Measurements from ENCODE around the gene UBE2L6. TPM values are rescaled to one million over a fixed set of nuclear protein-coding genes. Genes with fewer than 3 reads are reported as not detected.
A peak's percentile ranks its signal among the peaks of the same experiment; 100 is the strongest.

UBE2L6 gene
- total and polyA plus RNA-seq, 2 of the 4 experiments (the other 2 are of a cell fraction), result 37.5 to 46.7 TPM

GRCh38 chr11:57530215-57530595 lies 37.3 kb downstream of the UBE2L6 start:
- 0% methylated on average over 3 of the region's 17 CpGs; no CpG with 5 or more reads in 1 of the 2 experiments for WGBS, 2 experiments (ENCODE audit: extremely low coverage in 2 of 2, insufficient read length in 1 of 2)
- Histone ChIP-seq H3K27ac (ENCODE audit: insufficient read depth, low read length) (peak overlapping the region; percentile 78), H2BK15ac (ENCODE audit: low read depth, low read length) (no peak overlapping the region; the same call in 2 of the 3 replicates), H2BK20ac (ENCODE audit: low read depth, low read length) (no peak overlapping the region), H3K79me1 (ENCODE audit: low read depth in 1 of 2, low read length in 2 of 2) (peaks cover 21 to 33% of the 10 kb centered on the region in 2 experiments), H3K23ac (ENCODE audit: low read depth, low read length) (peak overlapping the region; percentile 95), H2BK120ac (ENCODE audit: low read depth, low read length) (peak overlapping the region; percentile 48; the same call in 1 of the 2 replicates), H3K4me1 (ENCODE audit: control insufficient read depth, insufficient read depth, low read length) (peaks cover 5% of the 10 kb centered on the region; the same call in 1 of the 2 replicates), H3K4me3 (ENCODE audit: insufficient read depth, low read depth, low read length) (peak overlapping the region; percentile 80), H3K4ac (ENCODE audit: low read depth, low read length) (peak overlapping the region; percentile 91), H4K5ac (ENCODE audit: low read depth, low read length) (peak overlapping the region; percentile 76), H4K20me1 (ENCODE audit: insufficient read depth, low read length) (peaks cover 8% of the 10 kb centered on the region; the same call in 1 of the 2 replicates), H3K9me1 (ENCODE audit: insufficient read depth, low read length) (no peaks in the 10 kb centered on the region), H3K4me2 (ENCODE audit: low read depth, low read length) (peak overlapping the region; percentile 84), H3K9ac (ENCODE audit: low read depth, low read length) (peak overlapping the region; percentile 92), H2AFZ (replicated peaks; ENCODE audit: low read length, poor library complexity) (peak overlapping the region; percentile 100), H3K27me3 (ENCODE audit: control insufficient read depth, insufficient read depth, low read length) (no peaks in the 10 kb centered on the region), H2AK5ac (ENCODE audit: low read depth, low read length) (peak overlapping the region; percentile 93), H2BK5ac (ENCODE audit: low read depth, low read length, poor library complexity, severe bottlenecking) (peak overlapping the region; percentile 57), H4K91ac (ENCODE audit: insufficient read depth, low read depth, low read length) (peak overlapping the region; percentile 82), H3K56ac (ENCODE audit: extremely low read depth, insufficient read depth, low read length) (peak overlapping the region; percentile 84), H3K9me3 (ENCODE audit: control insufficient read depth, insufficient read depth, low read length) (no peaks in the 10 kb centered on the region), H3K14ac (replicated peaks; ENCODE audit: low read depth, low read length) (peak overlapping the region; percentile 98), H3K18ac (ENCODE audit: low read depth, low read length) (no peak overlapping the region), H4K8ac (ENCODE audit: low read depth in 2 of 2, low read length in 2 of 2) (peak overlapping the region; percentile 89 to 97), H3K36me3 (ENCODE audit: control insufficient read depth, insufficient read depth, low read length) (peaks cover 4% of the 10 kb centered on the region; the same call in 1 of the 2 replicates), H2AK9ac (replicated peaks; ENCODE audit: low read depth, low read length, poor library complexity) (peak overlapping the region; percentile 90)
- CTCF ChIA-PET, result interaction anchor here (0.9 to 1.5 kb wide), 2 partner anchors 35 to 72 kb away, joined by 3 read pairs; no protein-coding TSS in a partner anchor
- DNase-seq (no peak), ATAC-seq (ENCODE audit: low read depth) (peak; percentile 33)
- POLR2A ChIA-PET (ENCODE audit: unreplicated experiment), result interaction anchor here (0.7 kb wide), 1 partner anchor 115 kb away, joined by 4 read pairs; no protein-coding TSS in a partner anchor
- intact Hi-C loops (cut with micrococcal nuclease), result no loop called here
- dilution Hi-C loops (cut with HindIII; ENCODE audit: low sequenced_read_pairs, unreplicated experiment), result no loop called here
- in situ Hi-C loops (cut with MboI; ENCODE audit: low sequenced_read_pairs), result no loop called here
- TF ChIP-seq RCOR1 (IDR thresholded peaks at IDR 0.05; ENCODE audit: insufficient replicate concordance, low read length), result peak; percentile 85
- no peak for TF ChIP-seq MAFK (IDR thresholded peaks at IDR 0.05; ENCODE audit: low read depth, low read length)
- BruUV-seq (replicated peaks), result no TSS peak

Measured in IMR-90 (cell line).